LNCAP (cell line): ENCODE data around the gene CMA1.

Experiments used
- CTCF ChIP-seq: fragments of 450-650 bp; IDR thresholded peaks from 2 replicates; pipeline ENCODE4 v1.5.1; 2017; ENCODE audit warnings: mild to moderate bottlenecking

Gene CMA1

GRCh38 chr14:24456980-24457379 is 51.1 kb downstream of the CMA1 start:
- no peak for TF ChIP-seq CTCF
